GM10248 (cell line): ENCODE results near the gene PSMA8.
"Not testable (repeated sequence)": the region's sequence is repeated elsewhere in the genome, so short reads cannot be mapped to it uniquely, and the experiment has no call there.

ENCODE experiments used
- CTCF ChIA-PET: fragments of 300-600 bp; sonication (Branson Sonifier 250); formaldehyde crosslinking; extraction: SDS; loops from one replicate; lab custom pipeline; 2021; ENCODE audit warnings: antibody characterized with exemption; lab: Yijun Ruan, JAX
- POLR2A ChIA-PET: fragments of 350-650 bp; sonication (Branson Sonifier 250); formaldehyde crosslinking; extraction: SDS; loops from one replicate; lab custom pipeline; 2020; ENCODE audit warnings: antibody characterized with exemption; lab: Yijun Ruan, JAX
- DNase-seq: peaks from one replicate; pipeline ENCODE4 v3.0.0; 2012; ENCODE audit errors: extremely low spot score
- TF ChIP-seq, protein P1 (sequence below): IDR thresholded peaks from 2 replicates; pipeline ENCODE4 v1.5.1; 2012; ENCODE audit warnings: mild to moderate bottlenecking, low read depth; ENCODE audit errors: extremely low read depth, missing control alignments, control extremely low read depth

Gene PSMA8

DNA sequence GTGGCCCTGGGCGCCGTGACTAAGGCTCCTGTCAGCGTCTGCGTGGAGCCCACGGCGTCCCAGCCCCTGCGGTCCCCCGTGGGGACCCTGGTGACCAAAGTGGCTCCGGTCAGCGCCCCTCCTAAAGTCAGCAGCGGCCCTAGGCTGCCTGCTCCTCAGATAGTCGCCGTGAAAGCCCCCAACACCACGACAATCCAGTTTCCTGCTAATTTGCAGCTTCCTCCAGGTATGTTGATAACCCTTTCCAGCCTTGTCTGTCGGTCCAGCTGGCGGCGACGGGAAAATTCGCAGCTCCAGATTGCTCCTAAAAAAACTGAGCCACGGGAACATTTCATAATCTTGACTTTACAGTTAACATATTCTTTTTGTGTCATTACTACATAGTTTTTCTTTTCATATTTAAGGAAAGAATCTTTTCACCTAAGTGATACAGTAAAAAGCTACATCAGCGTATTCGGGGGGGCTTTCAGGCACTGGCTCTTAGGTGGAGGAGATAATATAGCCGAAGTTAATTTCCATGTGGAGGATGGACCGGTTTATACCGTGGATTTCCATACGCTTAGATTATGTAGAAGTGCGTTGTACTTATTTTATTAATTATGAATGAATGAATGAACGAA, 93.5 kb downstream of the PSMA8 start:
- POLR2A ChIA-PET = interaction anchor here (2.0 kb wide), 1 partner anchor 9 kb away, joined by 5 read pairs; no protein-coding TSS in a partner anchor
- CTCF ChIA-PET = interaction anchor here (2.1 kb wide), 1 partner anchor 15 kb away, joined by 4 read pairs; no protein-coding TSS in a partner anchor
- TF ChIP-seq, protein P1, sequence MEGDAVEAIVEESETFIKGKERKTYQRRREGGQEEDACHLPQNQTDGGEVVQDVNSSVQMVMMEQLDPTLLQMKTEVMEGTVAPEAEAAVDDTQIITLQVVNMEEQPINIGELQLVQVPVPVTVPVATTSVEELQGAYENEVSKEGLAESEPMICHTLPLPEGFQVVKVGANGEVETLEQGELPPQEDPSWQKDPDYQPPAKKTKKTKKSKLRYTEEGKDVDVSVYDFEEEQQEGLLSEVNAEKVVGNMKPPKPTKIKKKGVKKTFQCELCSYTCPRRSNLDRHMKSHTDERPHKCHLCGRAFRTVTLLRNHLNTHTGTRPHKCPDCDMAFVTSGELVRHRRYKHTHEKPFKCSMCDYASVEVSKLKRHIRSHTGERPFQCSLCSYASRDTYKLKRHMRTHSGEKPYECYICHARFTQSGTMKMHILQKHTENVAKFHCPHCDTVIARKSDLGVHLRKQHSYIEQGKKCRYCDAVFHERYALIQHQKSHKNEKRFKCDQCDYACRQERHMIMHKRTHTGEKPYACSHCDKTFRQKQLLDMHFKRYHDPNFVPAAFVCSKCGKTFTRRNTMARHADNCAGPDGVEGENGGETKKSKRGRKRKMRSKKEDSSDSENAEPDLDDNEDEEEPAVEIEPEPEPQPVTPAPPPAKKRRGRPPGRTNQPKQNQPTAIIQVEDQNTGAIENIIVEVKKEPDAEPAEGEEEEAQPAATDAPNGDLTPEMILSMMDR = no peak
- no peak for DNase-seq

DNA sequence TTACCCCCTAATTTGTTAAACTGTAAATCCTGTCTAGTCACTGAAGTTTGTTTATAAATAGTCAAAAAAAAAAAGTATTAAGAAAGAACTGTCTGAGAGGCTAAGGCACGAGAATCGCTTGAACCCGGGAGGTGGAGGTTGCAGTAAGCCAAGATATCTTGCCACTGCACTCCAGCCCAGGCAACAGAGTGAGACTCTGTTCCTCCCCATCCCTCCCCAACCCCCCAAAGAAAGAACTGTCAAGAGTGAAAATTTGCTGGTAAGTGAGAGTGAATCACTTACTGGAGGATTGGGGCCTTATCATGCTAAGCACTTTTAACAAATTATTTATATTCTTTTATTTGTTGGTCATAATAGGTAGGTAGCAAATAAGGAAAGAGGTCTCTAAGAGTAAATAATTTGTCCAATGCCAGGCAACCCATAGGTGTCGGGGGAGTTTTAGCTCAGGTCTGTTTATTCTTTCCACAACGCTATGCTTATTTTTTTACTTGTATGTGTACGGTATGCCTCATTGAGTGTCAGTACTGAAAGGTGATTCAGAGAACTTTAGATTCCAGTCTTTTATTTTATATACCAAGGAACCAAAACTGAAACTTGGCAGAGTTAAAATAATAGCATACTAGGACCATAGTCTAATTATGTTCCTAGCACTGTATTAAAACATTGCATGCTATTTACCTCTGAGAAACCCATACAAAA, 95.0 kb downstream of the PSMA8 start:
- POLR2A ChIA-PET = no interaction called here
- CTCF ChIA-PET = no interaction called here
- TF ChIP-seq, protein P1 = no peak
- no peak for DNase-seq

DNA sequence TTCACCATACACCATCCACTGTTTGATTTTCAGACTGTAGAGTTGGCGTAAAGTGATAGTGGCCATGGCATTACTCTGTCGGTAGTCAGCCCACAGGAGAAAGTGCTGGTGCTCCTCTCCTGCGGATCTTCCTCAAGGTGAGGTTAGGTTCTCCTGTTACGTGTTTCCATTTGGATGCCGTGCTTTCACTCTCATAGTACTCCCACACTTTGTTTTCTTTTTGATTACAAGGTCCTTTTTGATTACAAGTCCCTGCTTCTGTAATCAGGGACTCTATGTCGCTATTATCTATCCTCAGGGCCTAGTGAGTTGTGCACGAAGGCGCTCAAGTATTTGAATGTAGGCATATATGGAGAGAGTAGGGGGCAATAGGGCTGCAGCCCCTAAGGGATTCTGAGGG, 96.8 kb downstream of the PSMA8 start:
- TF ChIP-seq, protein P1 = no peak
- no peak for DNase-seq
- POLR2A ChIA-PET = no interaction called here
- CTCF ChIA-PET = no interaction called here

DNA sequence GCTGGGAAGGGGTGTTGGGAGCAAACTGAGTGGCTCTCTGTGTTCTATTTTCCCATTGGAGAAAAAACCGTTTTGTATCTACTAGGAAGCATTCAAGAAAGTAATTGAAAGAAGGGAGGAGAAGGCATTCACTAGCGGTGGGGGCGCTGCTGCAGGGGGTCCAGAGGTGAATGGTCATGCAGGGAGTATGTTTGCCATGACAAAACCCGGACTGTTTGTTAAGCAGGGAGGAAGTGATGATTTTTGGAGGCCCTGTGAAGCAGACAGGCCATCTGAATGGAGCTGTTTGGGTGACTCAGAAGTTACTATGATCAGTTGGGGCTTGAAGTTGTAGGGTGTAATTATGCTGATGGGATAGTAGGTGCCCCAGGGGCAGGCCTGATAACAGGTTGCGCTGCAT, 99.5 kb downstream of the PSMA8 start:
- TF ChIP-seq, protein P1 = no peak
- DNase-seq = no peak
- ChIA-PET POLR2A (no interaction called here), CTCF (interaction anchor here (0.9 kb wide), 1 partner anchor 22 kb away, joined by 3 read pairs; no protein-coding TSS in a partner anchor)

DNA sequence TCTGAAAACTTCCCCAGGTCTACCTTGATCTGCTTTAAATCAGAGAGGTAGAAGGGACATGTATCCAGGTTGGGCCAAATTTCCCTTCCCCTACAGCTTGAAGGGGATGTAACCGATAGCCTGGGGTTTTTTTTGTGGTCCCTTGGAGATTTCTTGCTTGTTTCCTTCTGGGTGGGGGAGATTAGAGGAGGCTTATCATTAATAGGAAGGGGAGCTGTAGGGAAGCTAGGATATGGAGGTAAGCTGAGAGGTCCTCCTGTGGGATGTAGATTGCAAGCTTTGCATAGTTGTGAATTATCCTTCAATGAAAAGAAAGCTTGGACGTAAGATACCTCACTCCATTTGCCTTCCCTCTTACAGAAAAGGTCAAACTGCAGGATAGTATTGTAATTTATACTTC, 103.7 kb downstream of the PSMA8 start:
- CTCF ChIA-PET = interaction anchor here (1.8 kb wide), 1 partner anchor 9 kb away, joined by 3 read pairs; no protein-coding TSS in a partner anchor
- POLR2A ChIA-PET = not testable (repeated sequence)

DNA sequence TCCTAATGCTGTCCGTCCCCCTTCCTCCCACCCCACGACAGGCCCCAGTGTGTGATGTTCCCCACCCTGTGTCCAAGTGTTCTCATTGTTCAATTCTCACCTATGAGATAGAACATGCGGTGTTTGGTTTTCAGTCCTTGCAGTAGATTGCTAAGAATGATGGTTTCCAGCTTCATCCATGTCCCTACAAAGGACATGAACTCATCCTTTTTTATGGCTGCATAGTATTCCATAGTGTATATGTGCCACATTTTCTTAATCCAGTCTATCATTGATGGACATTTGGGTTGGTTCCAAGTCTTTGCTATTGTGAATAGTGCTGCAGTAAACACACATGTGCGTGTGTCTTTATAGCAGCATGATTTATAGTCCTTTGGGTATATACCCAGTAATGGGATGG, 105.0 kb downstream of the PSMA8 start:
- POLR2A ChIA-PET, DNase-seq: not testable (repeated sequence)
- CTCF ChIA-PET = interaction anchor here (1.8 kb wide), 1 partner anchor 8 kb away, joined by 3 read pairs; no protein-coding TSS in a partner anchor

More for the DNA sequence above, 103.7 kb downstream of the PSMA8 start:
- DNase-seq = not testable (repeated sequence)

DNA sequence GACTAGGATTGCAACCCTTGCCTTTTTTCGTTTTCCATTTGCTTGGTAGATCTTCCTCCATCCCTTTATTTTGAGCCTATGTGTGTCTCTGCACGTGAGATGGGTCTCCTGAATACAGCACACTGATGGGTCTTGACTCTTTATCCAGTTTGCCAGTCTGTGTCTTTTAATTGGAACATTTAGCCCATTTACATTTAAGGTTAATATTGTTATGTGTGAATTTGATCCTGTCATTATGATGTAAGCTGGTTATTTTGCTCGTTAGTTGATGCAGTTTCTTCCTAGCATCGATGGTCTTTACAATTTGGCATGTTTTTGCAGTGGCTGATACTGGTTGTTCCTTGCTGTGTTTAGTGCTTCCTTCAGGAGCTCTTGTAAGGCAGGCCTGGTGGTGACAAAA, 108.7 kb downstream of the PSMA8 start:
- POLR2A ChIA-PET, CTCF ChIA-PET, DNase-seq: not testable (repeated sequence)
